ENCODE results near the gene PDGFB.

The PDGFB gene

GRCh38 chr22:39238966-39239505 lies 5.7 kb downstream of the PDGFB start:
- ATAC-seq (replicated peaks; ENCODE audit: extremely low read depth, poor library complexity, severe bottlenecking) (no peak), DNase-seq (ENCODE audit: low spot score in 2 of 2) (no peak)
- Mint-ChIP-seq H3K27me3 (peaks cover 11% of the 10 kb centered on the region), H3K36me3 (ENCODE audit: insufficient read depth) (peaks cover 43% of the 10 kb centered on the region), H3K9me3 (no peaks in the 10 kb centered on the region), H3K4me3 (no peak overlapping the region), H3K4me1 (peaks cover 67% of the 10 kb centered on the region), H3K27ac (ENCODE audit: low read depth) (no peak overlapping the region)

GRCh38 chr22:39238561-39238960 lies 6.2 kb downstream of the PDGFB start:
- H3K27ac Mint-ChIP-seq (ENCODE audit: low read depth): no peak overlapping the region
- DNase-seq (ENCODE audit: low spot score in 2 of 2) (no peak), ATAC-seq (replicated peaks; ENCODE audit: extremely low read depth, poor library complexity, severe bottlenecking) (no peak)
- peaks cover 67% of the 10 kb centered on the region for H3K4me1 Mint-ChIP-seq
- H3K36me3 Mint-ChIP-seq (ENCODE audit: insufficient read depth): peaks cover 42% of the 10 kb centered on the region
- H3K4me3 Mint-ChIP-seq: no peak overlapping the region
- H3K27me3 Mint-ChIP-seq: peaks cover 11% of the 10 kb centered on the region
- no peaks in the 10 kb centered on the region for H3K9me3 Mint-ChIP-seq

GRCh38 chr22:39238101-39238466 lies 6.7 kb downstream of the PDGFB start:
- H3K27ac Mint-ChIP-seq (ENCODE audit: low read depth): no peak overlapping the region
- no peaks in the 10 kb centered on the region for H3K9me3 Mint-ChIP-seq
- peaks cover 38% of the 10 kb centered on the region for H3K36me3 Mint-ChIP-seq (ENCODE audit: insufficient read depth)
- H3K4me1 Mint-ChIP-seq: peaks cover 66% of the 10 kb centered on the region
- ATAC-seq (replicated peaks; ENCODE audit: extremely low read depth, poor library complexity, severe bottlenecking) (no peak), DNase-seq (ENCODE audit: low spot score in 2 of 2) (no peak)
- peaks cover 11% of the 10 kb centered on the region for H3K27me3 Mint-ChIP-seq
- H3K4me3 Mint-ChIP-seq: no peak overlapping the region

- ATAC-seq (replicated peaks; ENCODE audit: extremely low read depth, poor library complexity, severe bottlenecking): no peak
- no peak for DNase-seq (ENCODE audit: low spot score in 2 of 2)
- H3K4me3 Mint-ChIP-seq: peak overlapping the region; percentile 73
- H3K4me1 Mint-ChIP-seq: peaks cover 63% of the 10 kb centered on the region
- H3K9me3 Mint-ChIP-seq: no peaks in the 10 kb centered on the region
- H3K27ac Mint-ChIP-seq (ENCODE audit: low read depth): no peak overlapping the region
- peaks cover 35% of the 10 kb centered on the region for H3K36me3 Mint-ChIP-seq (ENCODE audit: insufficient read depth)
- peaks cover 11% of the 10 kb centered on the region for H3K27me3 Mint-ChIP-seq
Measured at GRCh38 chr22:39237318-39238100, 7.3 kb downstream of the PDGFB start.

- Mint-ChIP-seq H3K9me3 (no peaks in the 10 kb centered on the region), H3K36me3 (ENCODE audit: insufficient read depth) (peaks cover 33% of the 10 kb centered on the region), H3K4me1 (peaks cover 59% of the 10 kb centered on the region), H3K4me3 (peak overlapping the region; percentile 73), H3K27me3 (peaks cover 11% of the 10 kb centered on the region), H3K27ac (ENCODE audit: low read depth) (peak overlapping the region; percentile 61)
- DNase-seq (ENCODE audit: low spot score in 2 of 2) (peak; percentile 41 to 65), ATAC-seq (replicated peaks; ENCODE audit: extremely low read depth, poor library complexity, severe bottlenecking) (peak; percentile 52)
Measured at GRCh38 chr22:39236321-39237317, 8.2 kb downstream of the PDGFB start.

- peaks cover 50% of the 10 kb centered on the region for H3K4me1 Mint-ChIP-seq
- no peak for DNase-seq (ENCODE audit: low spot score in 2 of 2)
- peaks cover 22% of the 10 kb centered on the region for H3K36me3 Mint-ChIP-seq (ENCODE audit: insufficient read depth)
- H3K9me3 Mint-ChIP-seq: no peaks in the 10 kb centered on the region
- peak overlapping the region; percentile 73 for H3K4me3 Mint-ChIP-seq
- no peak for ATAC-seq (replicated peaks; ENCODE audit: extremely low read depth, poor library complexity, severe bottlenecking)
- peaks cover 11% of the 10 kb centered on the region for H3K27me3 Mint-ChIP-seq
- no peak overlapping the region for H3K27ac Mint-ChIP-seq (ENCODE audit: low read depth)
Measured at GRCh38 chr22:39234867-39235687, 9.7 kb downstream of the PDGFB start.

GRCh38 chr22:39234472-39234787 lies 10.4 kb downstream of the PDGFB start:
- H3K4me1 Mint-ChIP-seq: peaks cover 44% of the 10 kb centered on the region
- H3K36me3 Mint-ChIP-seq (ENCODE audit: insufficient read depth): peaks cover 21% of the 10 kb centered on the region
- no peaks in the 10 kb centered on the region for H3K9me3 Mint-ChIP-seq
- no peak for DNase-seq (ENCODE audit: low spot score in 2 of 2)
- no peak overlapping the region for H3K27ac Mint-ChIP-seq (ENCODE audit: low read depth)
- no peak overlapping the region for H3K4me3 Mint-ChIP-seq
- no peak for ATAC-seq (replicated peaks; ENCODE audit: extremely low read depth, poor library complexity, severe bottlenecking)
- peaks cover 11% of the 10 kb centered on the region for H3K27me3 Mint-ChIP-seq

GRCh38 chr22:39233710-39234471 lies 10.9 kb downstream of the PDGFB start:
- Mint-ChIP-seq H3K27ac (ENCODE audit: low read depth) (no peak overlapping the region), H3K36me3 (ENCODE audit: insufficient read depth) (peaks cover 25% of the 10 kb centered on the region), H3K9me3 (no peaks in the 10 kb centered on the region), H3K4me3 (no peak overlapping the region), H3K4me1 (peaks cover 41% of the 10 kb centered on the region), H3K27me3 (peaks cover 11% of the 10 kb centered on the region)
- DNase-seq (ENCODE audit: low spot score in 2 of 2) (no peak), ATAC-seq (replicated peaks; ENCODE audit: extremely low read depth, poor library complexity, severe bottlenecking) (no peak)

- ATAC-seq (replicated peaks; ENCODE audit: extremely low read depth, poor library complexity, severe bottlenecking) (no peak), DNase-seq (ENCODE audit: low spot score in 2 of 2) (no peak)
- no peak overlapping the region for H3K27ac Mint-ChIP-seq (ENCODE audit: low read depth)
- H3K9me3 Mint-ChIP-seq: no peaks in the 10 kb centered on the region
- peaks cover 32% of the 10 kb centered on the region for H3K4me1 Mint-ChIP-seq
- H3K27me3 Mint-ChIP-seq: peaks cover 11% of the 10 kb centered on the region
- H3K4me3 Mint-ChIP-seq: no peak overlapping the region
- H3K36me3 Mint-ChIP-seq (ENCODE audit: insufficient read depth): peaks cover 27% of the 10 kb centered on the region
Measured at GRCh38 chr22:39232806-39233709, 11.7 kb downstream of the PDGFB start.

GRCh38 chr22:39232246-39232645 lies 12.5 kb downstream of the PDGFB start:
- H3K36me3 Mint-ChIP-seq (ENCODE audit: insufficient read depth): peaks cover 27% of the 10 kb centered on the region
- H3K4me1 Mint-ChIP-seq: peaks cover 24% of the 10 kb centered on the region
- H3K27ac Mint-ChIP-seq (ENCODE audit: low read depth): no peak overlapping the region
- ATAC-seq (replicated peaks; ENCODE audit: extremely low read depth, poor library complexity, severe bottlenecking) (no peak), DNase-seq (ENCODE audit: low spot score in 2 of 2) (no peak)
- H3K27me3 Mint-ChIP-seq: peaks cover 11% of the 10 kb centered on the region
- no peaks in the 10 kb centered on the region for H3K9me3 Mint-ChIP-seq
- H3K4me3 Mint-ChIP-seq: no peak overlapping the region

Data from central memory CD8-positive, alpha-beta T cell (primary cell).